MM.1S (cell line): ENCODE data around the gene SRRM4.
"Not testable (repeated sequence)": the region's sequence is repeated elsewhere in the genome, so short reads cannot be mapped to it uniquely, and the experiment has no call there.

Source experiments
- DNase-seq: peaks from one replicate; pipeline ENCODE4 v3.0.0-alpha.2; 2015
- H2AFZ ChIP-seq: fragments of 300-600 bp; sonication (generic); 2 replicates; pipeline ENCODE4 v1.6.0; 2016; ENCODE audit warnings: antibody characterized with exemption, low read length
- H3F3A ChIP-seq: fragments of 300-600 bp; sonication (generic); 2 replicates; pipeline ENCODE4 v1.6.1; 2016; ENCODE audit warnings: mild to moderate bottlenecking, antibody characterized with exemption, low read length, moderate library complexity, mixed read lengths; ENCODE audit not compliant: insufficient read depth
- H3K27ac ChIP-seq: fragments of 300-600 bp; sonication (generic); 2 replicates; pipeline ENCODE4 v1.5.1; 2016; ENCODE audit warnings: mild to moderate bottlenecking, low read length
- H3K27me3 ChIP-seq: fragments of 300-600 bp; sonication (generic); replicated peaks from 2 replicates; pipeline ENCODE4 v1.6.0; 2016; ENCODE audit warnings: low read length; ENCODE audit not compliant: insufficient read depth
- H3K36me3 ChIP-seq: fragments of 300-600 bp; sonication (generic); replicated peaks from 2 replicates; pipeline ENCODE4 v1.6.1; 2016; ENCODE audit warnings: mild to moderate bottlenecking, low read length, mixed read lengths; ENCODE audit not compliant: insufficient read depth
- H3K4me1 ChIP-seq: fragments of 300-600 bp; sonication (generic); 2 replicates; pipeline ENCODE4 v1.6.1; 2016; ENCODE audit warnings: low read length, mixed read lengths
- H3K4me2 ChIP-seq: fragments of 300-600 bp; sonication (generic); 2 replicates; pipeline ENCODE4 v1.6.0; 2016; ENCODE audit warnings: low read depth, low read length
- H3K4me3 ChIP-seq: fragments of 300-600 bp; sonication (generic); 2 replicates; pipeline ENCODE4 v1.5.1; 2016; ENCODE audit warnings: low read length, mixed read lengths
- H3K79me2 ChIP-seq: fragments of 300-600 bp; sonication (generic); 2 replicates; pipeline ENCODE4 v1.6.1; 2016; ENCODE audit warnings: mixed run types, low read length, mixed read lengths
- H3K9ac ChIP-seq: fragments of 300-600 bp; sonication (generic); 2 replicates; pipeline ENCODE4 v1.6.1; 2016; ENCODE audit warnings: low read length, mixed read lengths
- H3K9me2 ChIP-seq: fragments of 300-600 bp; sonication (generic); replicated peaks from 2 replicates; pipeline ENCODE4 v1.6.1; 2016; ENCODE audit warnings: mild to moderate bottlenecking, low read length, mixed read lengths; ENCODE audit not compliant: insufficient read depth
- H3K9me3 ChIP-seq: fragments of 300-600 bp; sonication (generic); replicated peaks from 2 replicates; pipeline ENCODE4 v1.6.1; 2016; ENCODE audit warnings: mild to moderate bottlenecking, low read length, mixed read lengths; ENCODE audit not compliant: insufficient read depth
- H4K20me1 ChIP-seq: fragments of 300-600 bp; sonication (generic); 2 replicates; pipeline ENCODE4 v1.6.1; 2016; ENCODE audit warnings: mild to moderate bottlenecking, low read length, moderate library complexity, mixed read lengths; ENCODE audit not compliant: insufficient read depth
- EZH2 ChIP-seq: fragments of 300-600 bp; sonication (generic); optimal IDR thresholded peaks from 2 replicates; pipeline ENCODE3; 2017; ENCODE audit warnings: low read depth, mild to moderate bottlenecking, antibody characterized with exemption, low read length, mixed read lengths
- EZH2phosphoT487 ChIP-seq: fragments of 300-600 bp; sonication (generic); IDR thresholded peaks from 2 replicates; pipeline ENCODE4 v1.6.1; 2018; ENCODE audit warnings: antibody characterized with exemption, low read length
- TF ChIP-seq, protein P1 (sequence below): fragments of 300-600 bp; sonication (generic); IDR thresholded peaks from 2 replicates; pipeline ENCODE4 v1.5.1; 2016; ENCODE audit warnings: antibody characterized with exemption, low read length, mixed read lengths

The SRRM4 gene

GRCh38 chr12:119006746-119007145 is 25.4 kb downstream of the SRRM4 start:
- no peak overlapping the region for H3K9ac ChIP-seq
- no peak overlapping the region for H3K4me3 ChIP-seq
- H3K36me3 ChIP-seq = no peaks in the 10 kb centered on the region
- no peaks in the 10 kb centered on the region for H3K4me1 ChIP-seq
- H3K79me2 ChIP-seq = no peaks in the 10 kb centered on the region
- no peaks in the 10 kb centered on the region for H3K9me3 ChIP-seq
- no peak overlapping the region for H3K27ac ChIP-seq
- H3F3A ChIP-seq = no peaks in the 10 kb centered on the region
- no peaks in the 10 kb centered on the region for H3K9me2 ChIP-seq
- DNase-seq = no peak
- no peak overlapping the region for H3K4me2 ChIP-seq
- no peak overlapping the region for H2AFZ ChIP-seq
- no peaks in the 10 kb centered on the region for H4K20me1 ChIP-seq
- H3K27me3 ChIP-seq = no peaks in the 10 kb centered on the region
- TF ChIP-seq, protein P1, sequence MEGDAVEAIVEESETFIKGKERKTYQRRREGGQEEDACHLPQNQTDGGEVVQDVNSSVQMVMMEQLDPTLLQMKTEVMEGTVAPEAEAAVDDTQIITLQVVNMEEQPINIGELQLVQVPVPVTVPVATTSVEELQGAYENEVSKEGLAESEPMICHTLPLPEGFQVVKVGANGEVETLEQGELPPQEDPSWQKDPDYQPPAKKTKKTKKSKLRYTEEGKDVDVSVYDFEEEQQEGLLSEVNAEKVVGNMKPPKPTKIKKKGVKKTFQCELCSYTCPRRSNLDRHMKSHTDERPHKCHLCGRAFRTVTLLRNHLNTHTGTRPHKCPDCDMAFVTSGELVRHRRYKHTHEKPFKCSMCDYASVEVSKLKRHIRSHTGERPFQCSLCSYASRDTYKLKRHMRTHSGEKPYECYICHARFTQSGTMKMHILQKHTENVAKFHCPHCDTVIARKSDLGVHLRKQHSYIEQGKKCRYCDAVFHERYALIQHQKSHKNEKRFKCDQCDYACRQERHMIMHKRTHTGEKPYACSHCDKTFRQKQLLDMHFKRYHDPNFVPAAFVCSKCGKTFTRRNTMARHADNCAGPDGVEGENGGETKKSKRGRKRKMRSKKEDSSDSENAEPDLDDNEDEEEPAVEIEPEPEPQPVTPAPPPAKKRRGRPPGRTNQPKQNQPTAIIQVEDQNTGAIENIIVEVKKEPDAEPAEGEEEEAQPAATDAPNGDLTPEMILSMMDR = no peak
- TF ChIP-seq EZH2 = no peak

DNA sequence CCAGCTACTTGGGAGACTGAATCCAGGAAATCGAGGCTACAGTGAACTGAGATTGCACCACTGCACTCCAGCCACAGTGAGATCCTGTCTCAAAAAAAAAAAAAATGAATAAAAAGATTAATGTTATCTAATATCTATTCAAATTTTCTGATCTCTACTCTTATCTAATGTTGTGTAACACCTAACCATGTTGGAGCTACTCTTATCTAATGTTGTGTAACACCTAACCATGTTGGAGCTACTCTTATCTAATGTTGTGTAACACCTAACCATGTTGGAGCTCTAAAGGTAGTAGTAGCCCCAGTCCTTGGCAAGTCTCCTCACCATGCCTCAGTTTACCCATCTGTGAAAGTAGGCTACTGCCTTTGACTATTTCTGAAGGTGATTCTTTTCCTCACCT is 26.9 kb downstream of the SRRM4 start:
- not testable (repeated sequence) for H3K27me3 ChIP-seq, H2AFZ ChIP-seq, H3K4me2 ChIP-seq, H3K9ac ChIP-seq, H3K79me2 ChIP-seq, H3K4me3 ChIP-seq, DNase-seq, H3K4me1 ChIP-seq, H4K20me1 ChIP-seq, H3K9me3 ChIP-seq, H3K36me3 ChIP-seq, H3K9me2 ChIP-seq, H3F3A ChIP-seq, H3K27ac ChIP-seq

DNA sequence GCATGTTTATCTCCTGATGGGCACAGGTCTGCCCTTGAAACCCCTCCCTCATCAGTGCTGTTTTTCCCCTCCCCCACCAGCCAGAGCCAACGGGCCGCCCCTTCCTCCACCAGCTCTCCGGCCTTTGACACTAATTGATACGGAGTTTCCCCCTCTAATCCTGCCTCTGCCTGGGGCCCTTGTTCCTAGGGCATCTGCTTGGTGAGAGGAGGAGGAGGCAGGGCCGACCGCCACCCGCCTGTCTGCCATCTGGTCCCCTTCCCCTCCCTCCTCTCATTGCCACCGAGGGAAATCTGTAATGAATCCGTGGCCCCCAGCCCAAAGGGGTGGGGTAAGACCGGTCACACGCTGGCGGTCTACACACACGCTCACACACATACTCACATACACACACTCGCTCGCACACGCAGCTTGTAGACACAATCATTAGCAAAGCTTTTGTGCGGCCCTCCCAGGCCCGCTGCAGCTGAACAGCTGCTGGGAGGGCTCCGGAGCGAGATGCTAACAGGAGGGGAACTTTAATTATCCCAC is 27.4 kb downstream of the SRRM4 start:
- H3K27me3 ChIP-seq = no peaks in the 10 kb centered on the region
- no peak overlapping the region for H3K27ac ChIP-seq
- H3K4me1 ChIP-seq = no peaks in the 10 kb centered on the region
- H3K4me2 ChIP-seq = no peak overlapping the region
- H3K79me2 ChIP-seq = no peaks in the 10 kb centered on the region
- H3K36me3 ChIP-seq = no peaks in the 10 kb centered on the region
- TF ChIP-seq EZH2 (no peak), EZH2phosphoT487 (no peak)
- TF ChIP-seq, protein P1 = no peak
- no peak for DNase-seq
- no peak overlapping the region for H2AFZ ChIP-seq
- H3K4me3 ChIP-seq = no peak overlapping the region
- H3F3A ChIP-seq = no peaks in the 10 kb centered on the region
- no peak overlapping the region for H3K9ac ChIP-seq
- H3K9me3 ChIP-seq = no peaks in the 10 kb centered on the region
- no peaks in the 10 kb centered on the region for H3K9me2 ChIP-seq
- no peaks in the 10 kb centered on the region for H4K20me1 ChIP-seq

- Histone ChIP-seq H3F3A (no peaks in the 10 kb centered on the region), H3K9me2 (no peaks in the 10 kb centered on the region), H3K27ac (no peak overlapping the region), H3K4me3 (no peak overlapping the region), H3K36me3 (no peaks in the 10 kb centered on the region), H3K4me2 (no peak overlapping the region), H3K79me2 (no peaks in the 10 kb centered on the region), H3K9ac (no peak overlapping the region), H4K20me1 (no peaks in the 10 kb centered on the region), H2AFZ (no peak overlapping the region), H3K27me3 (no peaks in the 10 kb centered on the region), H3K4me1 (no peaks in the 10 kb centered on the region), H3K9me3 (no peaks in the 10 kb centered on the region)
- DNase-seq = no peak
- TF ChIP-seq, protein P1 = no peak
- TF ChIP-seq EZH2 = no peak
- TF ChIP-seq EZH2phosphoT487 = no peak
Observed at GRCh38 chr12:119011231-119011630, 29.9 kb downstream of the SRRM4 start.
